Karpas-422 (cell line): ENCODE data around the gene SLC5A4. TPM values are rescaled to one million over a fixed set of nuclear protein-coding genes. Genes with fewer than 3 reads are reported as not detected.
"Not testable (repeated sequence)": the region's sequence is repeated elsewhere in the genome, so short reads cannot be mapped to it uniquely, and the experiment has no call there.

Source experiments
- DNase-seq: peaks from one replicate; pipeline ENCODE4 v3.0.0-alpha.2; 2015
- H2AFZ ChIP-seq: fragments of 200-600 bp; sonication (generic); 2 replicates; pipeline ENCODE4 v1.6.1; 2014; ENCODE audit warnings: antibody characterized with exemption, low read length, mixed read lengths
- H3K27ac ChIP-seq: fragments of 200-600 bp; sonication (generic); 2 replicates; pipeline ENCODE4 v1.5.1; 2014; ENCODE audit warnings: mild to moderate bottlenecking, low read length, moderate library complexity
- H3K27me3 ChIP-seq: fragments of 200-600 bp; sonication (generic); 2 replicates; pipeline ENCODE4 v1.6.1; 2014; ENCODE audit warnings: low read length, mixed read lengths
- H3K36me3 ChIP-seq: fragments of 200-600 bp; sonication (generic); 2 replicates; pipeline ENCODE4 v1.6.1; 2014; ENCODE audit warnings: low read length, mixed read lengths; ENCODE audit not compliant: insufficient read depth
- H3K4me1 ChIP-seq: fragments of 200-600 bp; sonication (generic); 2 replicates; pipeline ENCODE4 v1.6.1; 2014; ENCODE audit warnings: mild to moderate bottlenecking, low read length, mixed read lengths
- H3K4me2 ChIP-seq: fragments of 200-600 bp; sonication (generic); 2 replicates; pipeline ENCODE4 v1.6.1; 2014; ENCODE audit warnings: low read length, low read depth, mild to moderate bottlenecking; ENCODE audit not compliant: poor library complexity, severe bottlenecking
- H3K4me3 ChIP-seq: fragments of 200-600 bp; sonication (generic); 2 replicates; pipeline ENCODE4 v1.5.1; 2014; ENCODE audit warnings: mild to moderate bottlenecking, antibody characterized with exemption, low read length, mixed read lengths
- H3K79me2 ChIP-seq: fragments of 200-600 bp; sonication (generic); 2 replicates; pipeline ENCODE4 v1.6.1; 2014; ENCODE audit warnings: mild to moderate bottlenecking, low read length, mixed read lengths
- H3K9ac ChIP-seq: fragments of 200-600 bp; sonication (generic); 2 replicates; pipeline ENCODE4 v1.6.0; 2014; ENCODE audit warnings: low read length
- H3K9me2 ChIP-seq: fragments of 200-600 bp; sonication (generic), shearing (Covaris generic); replicated peaks from 2 replicates; pipeline ENCODE4 v1.6.0; 2014; ENCODE audit warnings: mild to moderate bottlenecking, low read length, moderate library complexity; ENCODE audit not compliant: insufficient read depth
- H3K9me3 ChIP-seq: fragments of 300-700, 200-600 bp; sonication (generic); 2 replicates; pipeline ENCODE4 v1.6.1; 2014; ENCODE audit warnings: low read length, mixed read lengths
- H4K20me1 ChIP-seq: fragments of 200-600 bp; sonication (generic); 2 replicates; pipeline ENCODE4 v1.6.1; 2014; ENCODE audit warnings: mild to moderate bottlenecking, antibody characterized with exemption, low read length, low read depth; ENCODE audit not compliant: insufficient read depth
- total RNA-seq: library from RNA; depleted of rRNA; stranded (reverse); fragments of >200 nt; shearing (Covaris generic); gene quantifications from 2 replicates; pipeline ENCODE4 v1.2.3, GENCODE V29; 2014; ENCODE audit warnings: low replicate concordance

SLC5A4 gene
- total RNA-seq, 1 experiment from 2014 or later = not detected

DNA sequence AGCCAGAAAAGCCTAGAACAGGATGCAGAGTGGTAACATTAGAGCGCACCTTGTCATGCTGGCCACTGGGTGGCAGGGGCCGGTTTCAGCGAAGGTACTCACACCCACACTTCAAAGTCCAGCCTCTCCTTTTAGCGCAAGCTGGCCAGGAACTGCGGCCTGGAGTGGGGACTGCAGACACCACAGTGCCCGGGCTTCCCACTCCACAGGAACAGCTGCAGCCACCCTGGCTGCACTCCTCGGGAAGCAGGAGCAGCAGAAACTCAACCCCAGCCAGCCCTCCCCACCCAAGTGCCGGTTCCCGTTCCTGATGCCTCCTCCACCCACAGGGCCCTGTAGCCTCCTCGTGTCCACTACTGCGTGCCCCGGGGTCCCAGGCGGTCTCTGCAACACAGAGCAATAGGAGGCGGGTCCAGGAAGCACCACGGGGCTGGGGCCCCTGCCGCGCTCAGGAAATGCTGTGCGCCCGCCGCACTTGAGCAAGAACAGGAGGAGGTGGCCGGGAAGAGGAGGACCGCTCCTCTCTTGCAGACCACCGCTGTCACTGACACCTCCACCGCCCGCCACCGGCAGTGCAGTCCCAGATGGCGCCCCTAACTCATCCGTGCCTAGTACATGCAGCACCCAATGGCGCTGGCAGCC lies 52.5 kb downstream of the SLC5A4 start:
- Histone ChIP-seq H3K4me2 (no peak overlapping the region), H4K20me1 (no peaks in the 10 kb centered on the region), H3K79me2 (no peaks in the 10 kb centered on the region), H3K9me2 (no peaks in the 10 kb centered on the region), H3K9ac (no peak overlapping the region), H2AFZ (no peak overlapping the region), H3K4me3 (no peak overlapping the region), H3K27me3 (no peaks in the 10 kb centered on the region), H3K4me1 (no peaks in the 10 kb centered on the region), H3K9me3 (no peaks in the 10 kb centered on the region), H3K36me3 (no peaks in the 10 kb centered on the region), H3K27ac (no peak overlapping the region)
- DNase-seq = peak; percentile 57

DNA sequence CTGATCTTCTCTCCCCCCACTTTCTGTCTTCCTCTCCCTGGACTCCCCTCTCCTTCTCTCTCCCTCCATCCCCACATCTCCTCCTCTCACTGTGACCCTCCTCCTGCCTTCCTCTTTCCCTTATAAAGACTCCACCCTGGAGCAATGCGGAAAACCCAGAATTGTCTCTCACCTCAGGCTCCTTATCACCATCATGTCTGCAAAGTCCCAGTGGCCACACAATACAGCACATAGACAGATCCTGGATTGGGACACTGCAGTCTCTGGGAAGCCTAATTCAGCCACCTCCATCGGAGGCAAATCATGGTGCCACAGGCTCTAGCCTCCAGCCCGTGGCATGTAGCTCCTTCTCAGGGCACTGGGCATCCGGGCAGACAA lies 53.0 kb downstream of the SLC5A4 start:
- no peaks in the 10 kb centered on the region for H3K9me3 ChIP-seq
- H3K27ac ChIP-seq = no peak overlapping the region
- H3K4me3 ChIP-seq = no peak overlapping the region
- H3K9ac ChIP-seq = no peak overlapping the region
- H3K4me2 ChIP-seq = no peak overlapping the region
- H3K9me2 ChIP-seq = no peaks in the 10 kb centered on the region
- no peaks in the 10 kb centered on the region for H3K4me1 ChIP-seq
- H3K27me3 ChIP-seq = no peaks in the 10 kb centered on the region
- DNase-seq = no peak
- no peak overlapping the region for H2AFZ ChIP-seq
- H3K36me3 ChIP-seq = no peaks in the 10 kb centered on the region
- H4K20me1 ChIP-seq = no peaks in the 10 kb centered on the region
- no peaks in the 10 kb centered on the region for H3K79me2 ChIP-seq

DNA sequence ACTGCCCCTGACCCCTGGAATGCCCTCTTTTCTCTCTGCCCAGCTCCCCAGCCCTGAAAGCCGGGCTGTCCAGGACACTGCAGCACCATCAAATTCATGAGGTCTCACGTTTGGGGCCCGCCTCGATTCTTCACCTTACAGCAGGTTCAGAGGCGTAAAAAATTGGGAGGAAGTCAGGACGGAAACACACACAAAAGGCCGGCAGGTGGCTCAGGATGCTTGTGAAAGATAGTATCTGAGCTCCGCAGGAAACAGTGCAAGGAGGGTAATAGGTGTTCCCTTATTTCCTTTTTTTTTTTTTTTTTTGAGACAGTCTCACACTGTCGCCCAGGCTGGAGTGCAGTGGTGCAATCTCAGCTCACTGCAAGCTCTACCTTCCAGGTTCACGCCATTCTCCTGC lies 54.4 kb downstream of the SLC5A4 start:
- Histone ChIP-seq H3K4me2 (no peak overlapping the region), H3K27ac (no peak overlapping the region), H3K9me3 (no peaks in the 10 kb centered on the region), H4K20me1 (no peaks in the 10 kb centered on the region), H3K9ac (no peak overlapping the region), H3K27me3 (no peaks in the 10 kb centered on the region), H3K4me3 (no peak overlapping the region), H3K36me3 (no peaks in the 10 kb centered on the region), H2AFZ (no peak overlapping the region), H3K79me2 (no peaks in the 10 kb centered on the region), H3K4me1 (no peaks in the 10 kb centered on the region), H3K9me2 (no peaks in the 10 kb centered on the region)
- DNase-seq = no peak

DNA sequence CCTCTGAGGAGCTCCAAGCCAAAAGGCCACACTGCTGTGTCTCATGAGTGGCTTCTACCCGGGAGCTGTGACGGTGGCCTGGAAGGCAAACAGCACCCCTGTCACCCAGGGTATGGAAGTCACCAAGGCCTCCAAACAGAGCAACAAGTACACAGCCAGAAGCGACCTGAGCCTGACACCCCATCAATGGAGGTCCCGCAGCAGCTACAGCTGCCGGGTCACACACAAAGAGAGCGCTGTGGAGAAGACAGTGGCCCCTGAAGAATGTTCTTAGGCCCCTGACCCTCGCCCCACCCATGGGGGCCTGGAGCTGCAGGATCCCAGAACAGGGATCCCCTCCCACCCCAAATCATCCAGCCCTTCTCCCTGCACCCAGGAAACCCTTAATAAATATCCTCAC lies 55.2 kb downstream of the SLC5A4 start:
- Histone ChIP-seq H3K27me3 (no peaks in the 10 kb centered on the region), H3K79me2 (no peaks in the 10 kb centered on the region), H3K4me2 (no peak overlapping the region)

DNA sequence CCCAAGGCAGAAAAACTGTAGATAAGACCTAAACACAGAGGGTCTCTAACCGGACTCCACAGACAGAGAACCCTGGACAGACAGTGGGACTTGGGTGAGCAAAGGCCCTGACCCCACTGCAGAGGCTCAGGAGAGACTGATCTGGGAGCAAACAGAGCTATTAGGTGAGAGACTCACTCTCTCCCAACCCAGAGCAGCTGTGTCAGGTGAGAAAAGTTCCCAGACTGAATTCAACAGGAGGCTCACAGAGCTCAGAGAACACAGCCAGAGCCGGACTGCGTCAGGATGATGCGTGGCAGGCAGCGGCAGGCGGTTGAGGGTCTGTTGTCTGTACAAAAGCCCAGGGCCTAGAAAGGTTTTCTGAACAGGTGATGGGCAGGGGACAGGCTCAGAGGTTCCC lies 55.8 kb downstream of the SLC5A4 start:
- Histone ChIP-seq H3K4me2 (no peak overlapping the region), H3K9ac (no peak overlapping the region), H3K36me3 (no peaks in the 10 kb centered on the region), H2AFZ (no peak overlapping the region), H3K79me2 (no peaks in the 10 kb centered on the region), H3K4me1 (no peaks in the 10 kb centered on the region), H4K20me1 (no peaks in the 10 kb centered on the region), H3K9me3 (no peaks in the 10 kb centered on the region), H3K27ac (no peak overlapping the region), H3K4me3 (no peak overlapping the region), H3K27me3 (no peaks in the 10 kb centered on the region), H3K9me2 (no peaks in the 10 kb centered on the region)
- DNase-seq = no peak

More for the DNA sequence above, 55.2 kb downstream of the SLC5A4 start:
- no peaks in the 10 kb centered on the region for H3K4me1 ChIP-seq
- no peak overlapping the region for H2AFZ ChIP-seq
- H3K4me3 ChIP-seq = no peak overlapping the region
- no peak overlapping the region for H3K9ac ChIP-seq
- H3K27ac ChIP-seq = no peak overlapping the region
- no peaks in the 10 kb centered on the region for H4K20me1 ChIP-seq
- no peaks in the 10 kb centered on the region for H3K9me3 ChIP-seq
- H3K36me3 ChIP-seq = no peaks in the 10 kb centered on the region
- DNase-seq = no peak
- H3K9me2 ChIP-seq = no peaks in the 10 kb centered on the region

DNA sequence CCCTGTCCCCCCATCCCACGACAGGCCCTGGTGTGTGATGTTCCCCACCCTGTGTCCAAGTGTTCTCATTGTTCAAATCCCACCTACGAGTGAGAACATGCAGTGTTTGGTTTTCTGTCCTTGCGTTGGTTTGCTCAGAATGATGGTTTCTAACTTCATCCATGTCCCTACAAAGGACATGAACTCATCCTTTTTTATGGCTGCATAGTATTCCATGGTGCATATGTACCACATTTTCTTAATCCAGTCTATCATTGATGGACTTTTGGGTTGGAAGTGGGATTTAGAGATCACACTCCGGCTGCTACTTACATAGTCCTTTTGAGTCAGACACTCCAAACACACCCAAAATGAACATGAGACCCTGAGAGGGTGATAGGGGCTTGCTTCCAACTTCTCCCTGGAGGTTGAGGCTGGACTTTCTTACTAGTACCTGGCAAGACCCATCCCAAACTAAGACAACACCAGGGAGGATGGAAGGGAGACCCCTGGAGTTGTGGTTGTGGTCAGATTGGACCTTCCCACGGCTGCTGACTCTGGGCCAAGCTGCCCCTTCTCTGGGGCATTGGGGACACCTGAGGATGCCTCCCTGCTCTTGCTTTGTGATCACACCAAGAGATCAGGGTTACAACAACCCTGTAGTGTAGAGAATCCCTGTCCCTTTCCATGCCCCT lies 57.5 kb downstream of the SLC5A4 start:
- H3K9ac ChIP-seq, H3K27me3 ChIP-seq, H3K4me3 ChIP-seq, H3K9me2 ChIP-seq, H2AFZ ChIP-seq, H3K27ac ChIP-seq, H4K20me1 ChIP-seq, H3K36me3 ChIP-seq, H3K79me2 ChIP-seq, H3K4me2 ChIP-seq, H3K9me3 ChIP-seq, DNase-seq, H3K4me1 ChIP-seq: not testable (repeated sequence)

DNA sequence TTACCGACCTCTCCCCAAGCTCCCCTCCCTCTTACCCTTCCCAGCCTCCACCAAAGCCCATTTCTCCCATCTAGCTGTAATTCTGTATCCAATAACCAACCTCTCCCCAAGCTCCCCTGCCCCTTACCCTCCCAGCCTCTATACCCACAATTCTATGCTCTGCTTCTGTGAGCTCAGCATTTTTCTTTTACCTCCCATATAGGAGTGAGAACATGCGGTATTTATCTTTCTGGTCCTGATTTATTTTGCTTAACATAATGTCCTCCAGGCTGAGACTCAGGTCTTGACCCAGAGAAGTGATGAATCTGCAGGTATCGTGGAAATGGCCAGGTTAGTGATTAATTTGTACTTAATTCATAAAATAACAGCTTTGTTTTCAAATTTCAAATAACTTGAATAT lies 59.2 kb downstream of the SLC5A4 start:
- H3K27ac ChIP-seq, H3K79me2 ChIP-seq, H3K27me3 ChIP-seq, H4K20me1 ChIP-seq, H3K9ac ChIP-seq, DNase-seq, H3K4me1 ChIP-seq, H3K4me2 ChIP-seq, H2AFZ ChIP-seq, H3K36me3 ChIP-seq, H3K9me3 ChIP-seq, H3K4me3 ChIP-seq, H3K9me2 ChIP-seq: not testable (repeated sequence)

DNA sequence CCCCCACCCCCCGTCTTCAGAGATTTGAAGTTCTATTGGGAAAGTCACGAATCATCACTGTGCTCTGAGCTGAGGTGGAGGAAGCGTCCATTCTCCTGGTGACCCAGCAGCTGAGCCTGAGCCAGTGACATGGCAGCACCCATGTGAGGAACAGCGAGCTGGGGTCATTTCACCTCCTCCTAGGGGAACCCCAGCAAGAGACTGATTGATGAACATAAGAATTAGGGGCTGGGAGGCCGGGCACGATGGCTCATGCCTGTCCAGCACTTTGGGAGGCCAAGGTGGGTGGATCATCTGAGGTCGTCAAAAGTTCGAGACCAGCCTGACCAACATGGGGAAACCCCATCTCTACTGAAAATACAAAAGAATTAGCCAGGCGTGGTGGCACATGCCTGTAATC lies 61.8 kb downstream of the SLC5A4 start:
- H3K79me2 ChIP-seq, H3K27ac ChIP-seq, H3K9me3 ChIP-seq, H3K4me3 ChIP-seq, H2AFZ ChIP-seq, H3K4me2 ChIP-seq, H3K36me3 ChIP-seq, H3K27me3 ChIP-seq, H3K9ac ChIP-seq, DNase-seq, H3K4me1 ChIP-seq, H3K9me2 ChIP-seq, H4K20me1 ChIP-seq: not testable (repeated sequence)
